SKM-1 (cell line): Measurements from ENCODE around the gene HNRNPA1.
"Not testable (repeated sequence)": the region's sequence is repeated elsewhere in the genome, so short reads cannot be mapped to it uniquely, and the experiment has no call there.

Source experiments
- DNase-seq: peaks from one replicate; lab custom pipeline; 2025; ENCODE audit not compliant: unreplicated experiment; lab: John Stamatoyannopoulos, UW

Gene HNRNPA1

DNA sequence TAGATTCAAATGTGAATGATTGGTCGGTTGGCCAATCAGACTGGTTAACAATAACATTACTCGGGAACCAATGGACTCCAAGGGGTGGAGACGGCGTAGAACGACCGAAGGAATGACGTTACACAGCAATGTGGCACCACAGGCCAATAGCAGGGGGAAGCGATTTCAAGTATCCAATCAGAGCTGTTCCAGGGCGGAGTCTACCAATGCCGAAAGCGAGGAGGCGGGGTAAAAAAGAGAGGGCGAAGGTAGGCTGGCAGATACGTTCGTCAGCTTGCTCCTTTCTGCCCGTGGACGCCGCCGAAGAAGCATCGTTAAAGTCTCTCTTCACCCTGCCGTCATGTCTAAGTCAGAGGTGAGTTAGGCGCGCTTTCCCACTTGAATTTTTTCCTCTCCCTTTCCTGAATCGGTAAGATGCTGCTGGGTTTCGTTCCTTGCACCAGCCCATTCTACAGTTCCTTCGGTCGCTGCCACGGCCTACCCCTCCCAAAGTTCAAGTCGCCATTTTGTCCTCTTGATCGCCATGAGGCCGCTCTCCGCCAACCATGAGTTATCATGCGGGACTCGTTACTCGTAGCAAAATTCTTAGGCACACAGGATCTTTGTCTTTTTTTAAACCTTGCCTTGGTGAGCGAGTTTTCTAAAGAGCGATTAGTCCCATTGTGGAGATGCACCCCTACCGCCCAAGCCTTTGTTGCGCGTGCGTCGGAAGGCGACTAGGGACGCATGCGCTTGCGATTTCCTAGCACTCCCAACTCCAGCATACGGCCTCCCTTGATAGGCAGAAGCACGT lies at the start of gene HNRNPA1:
Gene HNRNPA1 (plus strand): TSS at position 259 of the 793 bp plus-strand sequence. CDS start 82 bp downstream, at position 341.
- DNase-seq, result peak; percentile 80

DNA sequence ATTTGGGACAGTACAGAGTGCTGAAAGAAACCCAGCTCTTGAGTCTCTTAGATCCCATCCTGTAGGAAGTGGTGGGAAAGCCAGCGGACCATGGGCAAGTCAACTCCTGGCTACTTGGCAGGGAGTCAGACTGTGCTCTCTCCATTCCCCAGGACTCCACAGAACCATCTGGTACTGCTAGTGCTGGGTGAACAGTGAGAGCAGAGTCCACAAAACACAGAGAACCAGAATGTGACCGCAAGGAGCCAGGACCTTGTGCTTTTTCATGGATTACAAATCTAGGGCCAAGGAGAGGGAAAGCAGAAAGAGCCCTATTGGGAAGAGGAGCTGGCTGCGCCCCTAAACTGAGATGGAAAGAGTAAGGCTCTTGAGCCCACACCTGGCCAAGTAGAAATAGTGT lies 49.3 kb upstream of the HNRNPA1 start:
- not testable (repeated sequence) for DNase-seq

DNA sequence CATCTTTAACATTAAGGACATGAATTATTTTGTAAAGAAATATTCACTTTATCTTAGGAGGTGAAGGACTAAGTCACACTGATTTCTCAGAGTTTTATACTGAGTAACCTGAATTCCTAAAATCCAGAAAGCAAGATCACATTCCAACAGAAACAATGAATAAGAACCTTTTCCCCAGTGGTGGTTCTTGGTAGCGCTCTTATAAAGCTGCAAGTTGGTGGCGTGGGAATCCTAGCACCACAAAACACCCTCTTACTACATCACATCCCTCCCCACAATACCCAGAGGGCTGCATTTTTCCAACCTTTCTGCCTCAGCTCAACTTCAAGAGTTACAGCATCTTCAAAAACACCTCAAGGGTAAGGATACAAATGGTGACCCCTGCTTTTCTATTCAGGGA lies 47.7 kb upstream of the HNRNPA1 start:
- no peak for DNase-seq

DNA sequence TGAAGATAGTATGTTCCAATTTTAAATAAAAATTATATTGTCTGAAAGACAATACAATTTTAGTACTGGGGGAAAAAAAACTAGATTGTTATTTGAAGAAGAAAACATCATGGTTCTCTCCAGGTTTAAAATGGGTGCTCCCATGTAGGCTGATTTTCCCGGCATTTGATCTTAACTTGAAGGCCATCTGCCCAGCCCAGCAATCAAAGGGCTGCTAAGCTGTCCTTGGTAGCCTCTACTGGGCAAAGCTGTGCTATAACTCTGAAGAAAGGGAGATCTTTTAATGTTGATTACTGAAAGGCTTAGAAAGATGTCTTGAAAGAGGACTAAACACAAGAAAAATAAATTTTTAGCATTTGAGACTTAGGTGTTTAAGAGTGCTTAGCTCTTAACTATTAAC lies 42.0 kb upstream of the HNRNPA1 start:
- no peak for DNase-seq

DNA sequence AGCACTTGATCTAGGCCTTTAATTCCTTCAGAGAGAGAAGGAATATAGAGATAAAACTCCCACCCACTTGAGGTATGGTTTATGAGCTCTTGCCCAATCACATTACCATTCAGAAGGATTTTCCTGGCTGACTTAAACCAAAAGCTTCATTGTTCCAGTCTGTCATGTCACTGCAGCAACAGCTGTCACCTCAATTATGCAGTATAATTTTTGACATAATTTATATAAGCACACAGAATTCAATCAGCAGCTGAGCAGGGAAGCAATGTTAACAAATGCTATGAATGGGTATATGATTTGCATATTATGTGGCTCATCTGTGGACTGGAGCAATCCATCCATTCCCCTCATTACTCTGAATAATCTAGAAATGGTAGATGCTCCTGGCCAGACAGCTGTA lies 40.9 kb upstream of the HNRNPA1 start:
- no peak for DNase-seq

- no peak for DNase-seq
These were observed 40.4 kb upstream of the HNRNPA1 start for GRCh38 chr12:54240129-54240528.

- DNase-seq, result no peak
These were observed 39.4 kb upstream of the HNRNPA1 start for GRCh38 chr12:54240971-54241588.

DNA sequence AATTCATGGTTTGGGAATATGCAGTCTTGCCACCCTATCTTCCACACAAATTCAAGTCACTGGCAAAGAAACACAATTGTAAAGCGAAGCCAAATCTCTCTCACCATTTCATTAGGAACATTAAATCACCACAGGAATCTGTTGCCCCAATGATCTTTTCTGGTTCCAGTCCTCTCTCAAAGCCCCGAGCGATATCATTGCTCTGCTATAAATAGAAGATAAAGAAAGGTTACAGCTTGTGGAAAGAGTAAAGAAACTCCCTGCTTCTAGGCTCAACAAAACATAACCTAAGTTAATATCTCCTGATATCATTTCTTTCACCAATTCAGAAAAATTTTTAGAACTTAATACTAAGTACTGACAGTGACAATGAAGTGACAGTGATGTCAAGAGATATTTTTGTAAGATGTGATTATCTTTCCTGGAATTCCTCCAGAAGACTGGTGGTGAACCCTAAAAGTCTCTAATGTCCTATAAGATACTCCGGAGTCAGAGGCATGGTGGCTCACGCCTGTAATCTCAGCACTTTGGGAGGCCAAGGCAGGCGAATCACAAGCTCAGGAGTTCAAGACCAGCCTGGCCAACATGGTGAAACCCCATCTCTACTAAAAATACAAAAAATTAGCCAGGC lies 34.4 kb upstream of the HNRNPA1 start:
- no peak for DNase-seq

GRCh38 chr12:54249489-54249888 lies 31.0 kb upstream of the HNRNPA1 start:
- DNase-seq, result no peak

DNA sequence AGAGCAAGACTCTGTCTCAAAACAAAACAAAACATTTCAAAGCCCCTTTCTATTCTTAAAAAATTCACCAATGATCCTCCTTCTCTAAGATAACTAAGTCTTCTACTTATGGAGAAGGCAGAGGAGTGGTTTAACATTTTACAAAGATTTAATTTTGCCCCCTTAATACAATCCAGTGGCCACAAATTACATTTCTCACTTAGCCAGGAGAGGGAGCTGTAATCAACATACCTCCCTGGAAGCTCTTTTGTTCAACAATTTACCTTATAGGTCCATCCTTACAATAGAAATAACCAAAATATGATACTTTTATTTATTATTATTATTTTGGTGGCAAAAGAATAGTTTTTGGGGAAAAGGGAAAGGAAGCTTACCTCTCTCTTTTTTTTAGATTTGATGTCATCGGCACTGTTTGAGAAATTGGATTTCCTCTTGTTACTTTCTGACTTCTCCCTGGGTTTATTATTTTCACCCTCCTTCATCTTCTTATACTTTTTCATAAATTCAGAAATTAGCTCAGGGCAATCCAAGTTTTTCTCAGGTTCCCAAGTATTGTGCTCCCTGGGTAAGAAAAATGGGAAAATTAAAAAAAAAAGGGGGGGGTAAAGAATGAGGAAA lies 28.8 kb upstream of the HNRNPA1 start:
- no peak for DNase-seq

DNA sequence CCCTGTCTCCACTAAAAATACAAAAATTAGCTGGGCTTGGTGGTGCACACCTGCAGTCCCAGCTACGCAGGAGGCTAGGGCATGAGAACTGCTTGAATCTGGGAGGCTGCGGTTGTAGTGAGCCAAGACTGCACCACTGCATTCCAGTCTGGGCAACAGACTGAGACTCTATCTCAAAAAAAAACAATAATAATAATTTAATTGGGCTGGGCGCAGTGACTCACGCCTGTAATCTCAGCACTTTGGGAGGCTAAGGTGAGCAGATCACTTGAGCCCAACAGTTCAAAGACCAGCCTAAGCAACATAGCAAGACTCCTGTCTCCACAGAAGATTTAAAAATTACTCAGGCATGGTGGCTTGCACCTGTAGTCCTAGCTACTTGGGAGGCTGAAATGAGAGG lies 27.3 kb upstream of the HNRNPA1 start:
- DNase-seq, result no peak

DNA sequence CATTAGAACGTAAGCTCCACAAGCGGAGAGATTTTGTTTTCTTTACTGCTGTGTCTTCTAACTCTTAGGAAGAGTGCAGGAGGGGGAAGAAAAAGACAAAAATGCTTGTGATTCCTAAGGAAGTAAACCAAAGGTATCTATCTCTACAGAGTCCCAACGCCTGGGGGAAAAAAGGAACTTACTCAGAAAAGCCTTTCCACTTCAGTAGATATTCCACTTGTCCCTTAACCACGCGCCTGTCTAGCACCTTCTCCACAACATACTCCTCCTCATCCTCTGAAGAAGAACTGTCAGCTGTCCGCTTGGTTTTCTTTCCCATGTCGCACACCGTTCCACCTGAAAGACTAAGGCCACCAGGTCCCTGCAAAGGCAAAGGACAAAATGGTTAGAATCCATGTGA lies 23.2 kb upstream of the HNRNPA1 start:
- DNase-seq, result no peak

- no peak for DNase-seq
These were observed 22.3 kb upstream of the HNRNPA1 start for GRCh38 chr12:54258201-54258681.

DNA sequence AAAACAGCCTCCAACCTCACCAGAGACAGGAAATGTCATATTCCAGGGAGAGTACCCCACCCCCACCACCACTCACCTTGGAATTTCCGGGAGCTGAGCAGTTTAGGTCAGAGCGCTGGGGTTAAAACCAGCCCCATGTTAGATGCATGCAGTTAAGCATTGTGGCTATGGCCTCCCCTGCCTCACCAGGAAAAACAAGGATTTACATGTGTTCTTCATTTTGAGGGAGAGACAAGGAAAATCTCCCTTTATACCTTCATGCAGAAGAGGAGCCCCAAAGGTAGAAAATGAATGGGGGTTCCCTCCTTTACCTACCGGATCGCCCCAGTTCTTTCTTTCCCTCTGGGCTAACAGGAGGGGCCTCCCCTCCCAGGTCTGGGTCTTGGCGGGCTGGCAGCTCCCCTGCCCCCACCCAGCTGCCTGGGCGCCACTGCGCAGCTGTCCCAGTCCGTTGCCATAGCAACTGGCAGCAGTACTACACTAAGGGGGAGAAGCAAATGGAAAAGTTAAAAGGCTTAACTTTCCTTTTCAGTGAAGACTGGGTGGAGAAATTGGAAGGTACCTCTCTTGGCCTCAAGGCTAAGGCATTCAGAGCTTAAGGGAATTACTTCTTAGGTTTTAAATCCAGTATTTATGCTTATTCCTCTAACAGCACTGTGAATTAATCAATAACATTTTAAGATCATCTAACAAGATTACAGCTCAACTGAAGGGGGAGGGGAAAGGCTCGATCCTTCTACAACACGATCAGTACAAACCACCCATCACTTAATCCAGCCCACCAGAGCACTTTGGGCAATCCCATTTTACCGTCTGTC lies 21.1 kb upstream of the HNRNPA1 start:
- DNase-seq, result no peak

DNA sequence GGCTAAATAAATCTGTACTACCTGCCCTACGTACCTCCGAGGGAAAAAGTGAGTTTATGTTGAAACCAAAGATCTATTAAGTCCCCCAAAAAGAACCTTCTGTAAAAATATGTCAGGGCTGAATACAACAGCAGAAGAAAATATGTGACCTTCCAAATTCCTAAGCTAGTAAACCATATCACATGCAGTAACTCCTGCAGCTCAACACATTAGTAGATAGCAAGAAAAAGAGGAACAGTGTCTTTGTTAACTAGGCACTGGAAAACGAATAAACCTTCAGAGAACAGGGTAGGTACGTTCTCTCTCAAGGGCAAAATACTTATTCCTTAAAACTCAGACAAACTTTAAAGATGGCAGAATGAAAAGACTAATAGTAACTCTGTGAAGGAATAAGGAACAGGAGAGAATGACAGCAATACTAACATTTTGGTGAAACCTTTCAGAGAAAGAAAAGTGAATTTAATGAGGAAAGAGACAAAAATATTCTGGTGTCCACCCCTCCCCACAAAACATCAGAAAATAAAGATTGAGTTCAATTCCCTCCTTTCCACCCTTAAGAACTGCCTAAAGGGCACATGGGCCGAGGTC lies 18.6 kb upstream of the HNRNPA1 start:
- DNase-seq, result no peak

- DNase-seq, result no peak
These were observed 18.1 kb upstream of the HNRNPA1 start for GRCh38 chr12:54262403-54262925.

- DNase-seq, result no peak
These were observed 15.1 kb upstream of the HNRNPA1 start for GRCh38 chr12:54265364-54265812.

- DNase-seq, result no peak
These were observed 13.7 kb upstream of the HNRNPA1 start for GRCh38 chr12:54266852-54267251.

DNA sequence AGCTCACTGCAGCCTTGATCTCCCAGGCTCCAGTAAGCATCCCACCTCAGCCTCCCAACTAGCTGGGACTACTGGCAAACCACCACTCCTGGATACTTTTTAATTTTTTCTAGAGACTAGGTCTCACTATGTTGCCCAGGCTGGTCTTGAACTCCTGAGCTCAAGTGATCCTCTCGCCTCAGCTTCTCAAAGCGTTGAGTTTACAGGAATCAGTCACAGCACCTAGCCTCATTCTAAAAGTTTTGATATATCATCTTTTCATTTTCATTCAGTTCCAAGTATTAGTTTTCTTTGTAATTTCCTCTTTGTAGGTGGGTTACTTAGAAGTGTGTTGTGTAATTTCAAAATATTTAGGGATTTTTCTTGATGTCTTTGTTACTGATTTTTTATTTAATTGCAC lies 10.2 kb upstream of the HNRNPA1 start:
- no peak for DNase-seq

DNA sequence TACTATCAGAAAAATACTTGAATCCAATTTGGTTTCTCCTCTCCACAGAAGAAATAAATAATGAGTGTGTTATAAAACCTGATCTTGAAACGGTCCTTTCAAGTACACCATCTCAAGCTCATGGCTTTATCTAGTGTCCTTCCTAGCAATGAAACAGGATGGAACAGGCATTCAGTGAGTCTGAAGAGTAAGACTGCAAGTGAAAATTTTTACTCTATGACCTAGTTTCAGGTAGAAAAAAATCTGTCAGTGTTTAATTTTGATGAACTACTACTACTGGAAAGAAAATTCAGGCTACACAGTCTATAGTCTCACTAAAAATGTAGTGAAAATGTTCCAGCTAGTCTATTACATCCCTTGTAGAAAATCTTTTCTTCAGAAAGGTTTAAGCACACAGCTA lies 8.3 kb upstream of the HNRNPA1 start:
- no peak for DNase-seq
